Measurements from ENCODE around the gene ARRDC1.

The ARRDC1 gene

GRCh38 chr9:137639303-137640051, 34.0 kb downstream of the ARRDC1 start:
- no peak for DNase-seq (ENCODE audit: low read depth in 2 of 2)

DNA sequence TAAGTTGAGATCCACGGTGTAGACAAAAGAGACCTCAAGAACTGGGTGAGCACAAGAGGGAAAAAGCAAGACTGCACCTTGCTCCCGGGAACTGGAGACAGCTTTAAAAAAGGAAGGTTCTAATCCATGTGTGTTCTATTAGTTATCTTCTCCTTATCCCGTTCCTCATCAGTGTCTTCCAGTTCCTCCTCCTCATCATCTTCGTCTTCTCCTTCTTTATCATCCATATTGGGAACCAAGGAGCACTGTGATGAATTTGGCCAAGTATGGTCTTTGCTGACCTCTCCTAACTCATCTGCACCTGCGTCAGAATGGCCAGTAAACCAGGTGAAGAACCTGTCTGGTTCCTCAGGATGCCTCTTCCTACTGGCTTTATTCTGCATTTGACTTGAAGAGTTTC, 35.4 kb downstream of the ARRDC1 start:
- no peak for DNase-seq (ENCODE audit: low read depth in 2 of 2)

DNA sequence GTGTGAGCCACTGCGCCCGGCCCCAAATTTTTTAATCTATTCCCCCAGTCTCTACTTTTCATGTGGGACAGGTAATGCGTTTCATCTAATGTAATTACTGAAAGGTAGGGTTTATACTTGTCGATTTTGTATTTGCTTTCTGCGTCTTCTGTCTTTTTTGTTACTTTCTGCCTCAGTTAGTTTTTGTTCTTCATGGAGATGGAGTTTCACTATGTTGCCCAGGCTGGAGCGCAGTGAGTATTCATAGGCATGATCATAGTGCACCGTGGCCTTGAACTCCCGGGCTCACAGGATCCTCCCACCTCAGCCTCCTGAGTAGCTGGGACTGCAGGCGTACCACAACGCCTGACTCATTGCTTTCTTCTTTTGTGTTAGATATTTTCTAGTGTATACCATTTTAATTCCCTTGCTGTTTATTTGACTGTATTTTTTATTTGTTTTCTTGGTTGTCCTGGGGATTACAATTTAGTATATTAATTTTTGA, 36.7 kb downstream of the ARRDC1 start:
- no peak for DNase-seq (ENCODE audit: low read depth in 2 of 2)

GRCh38 chr9:137642892-137643291, 37.4 kb downstream of the ARRDC1 start:
- DNase-seq (ENCODE audit: low read depth in 2 of 2), result no peak

- no peak for DNase-seq (ENCODE audit: low read depth in 2 of 2)
Observed at GRCh38 chr9:137643921-137644320, 38.4 kb downstream of the ARRDC1 start.

GRCh38 chr9:137645211-137645610, 39.7 kb downstream of the ARRDC1 start:
- DNase-seq (ENCODE audit: low read depth in 2 of 2), result no peak

DNA sequence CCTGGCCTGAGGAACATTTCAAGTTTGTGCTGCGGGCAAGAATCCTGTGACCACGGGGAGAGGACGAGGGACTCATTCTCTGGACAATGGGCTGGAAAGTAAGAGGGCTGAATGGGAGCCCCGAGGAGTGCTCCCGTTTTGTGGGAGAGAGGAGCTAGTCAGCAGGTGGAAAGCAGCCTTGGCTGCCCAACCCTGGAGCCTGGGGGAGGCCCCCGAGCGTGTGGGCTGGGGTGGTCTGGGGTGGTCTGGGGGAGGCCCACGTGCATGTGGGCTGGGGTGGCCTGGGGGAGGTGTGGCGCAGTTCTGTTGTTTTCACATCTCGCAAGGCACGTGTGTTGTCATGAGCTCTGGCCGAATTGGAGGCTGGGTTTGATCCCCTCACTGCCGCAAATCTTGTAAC, 40.9 kb downstream of the ARRDC1 start:
- no peak for DNase-seq (ENCODE audit: low read depth in 2 of 2)

DNA sequence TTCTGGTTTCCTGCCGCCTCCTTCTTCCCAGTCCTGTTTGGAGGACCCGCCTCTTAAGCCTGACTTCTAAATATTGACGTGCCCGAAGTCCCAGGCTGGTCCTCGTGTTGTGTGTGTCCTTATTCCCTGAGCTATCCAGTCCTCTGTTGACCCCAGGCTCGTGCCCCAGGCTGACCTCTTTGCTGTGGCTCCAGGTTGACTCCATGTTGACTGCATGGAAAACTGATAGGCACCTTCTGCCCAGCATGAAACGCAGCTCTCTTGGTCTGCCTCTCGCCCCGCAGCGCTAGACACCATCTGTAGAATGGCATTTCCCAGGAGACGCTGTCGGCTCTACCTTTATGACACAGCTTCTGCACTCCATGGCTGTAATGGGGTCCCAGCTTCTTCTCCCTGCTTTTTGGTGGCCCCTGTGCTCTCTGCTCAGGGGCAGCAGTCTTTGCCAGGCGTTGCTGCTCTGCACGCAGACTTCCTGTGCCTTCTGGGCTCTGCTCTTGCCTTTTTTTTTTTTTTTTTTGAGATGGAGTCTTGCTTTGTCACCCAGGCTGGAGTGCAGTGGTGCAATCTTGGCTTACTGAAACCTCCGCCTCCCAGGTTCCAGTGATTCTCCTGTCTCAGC, 41.7 kb downstream of the ARRDC1 start:
- DNase-seq (ENCODE audit: low read depth in 2 of 2), result no peak

- DNase-seq (ENCODE audit: low read depth in 2 of 2), result no peak
Observed at GRCh38 chr9:137648396-137648795, 42.9 kb downstream of the ARRDC1 start.

- no peak for DNase-seq (ENCODE audit: low read depth in 2 of 2)
Observed at GRCh38 chr9:137649553-137649952, 44.1 kb downstream of the ARRDC1 start.

- no peak for DNase-seq (ENCODE audit: low read depth in 2 of 2)
Observed at GRCh38 chr9:137650259-137650658, 44.8 kb downstream of the ARRDC1 start.

GRCh38 chr9:137650779-137651178, 45.3 kb downstream of the ARRDC1 start:
- DNase-seq (ENCODE audit: low read depth in 2 of 2), result no peak

DNA sequence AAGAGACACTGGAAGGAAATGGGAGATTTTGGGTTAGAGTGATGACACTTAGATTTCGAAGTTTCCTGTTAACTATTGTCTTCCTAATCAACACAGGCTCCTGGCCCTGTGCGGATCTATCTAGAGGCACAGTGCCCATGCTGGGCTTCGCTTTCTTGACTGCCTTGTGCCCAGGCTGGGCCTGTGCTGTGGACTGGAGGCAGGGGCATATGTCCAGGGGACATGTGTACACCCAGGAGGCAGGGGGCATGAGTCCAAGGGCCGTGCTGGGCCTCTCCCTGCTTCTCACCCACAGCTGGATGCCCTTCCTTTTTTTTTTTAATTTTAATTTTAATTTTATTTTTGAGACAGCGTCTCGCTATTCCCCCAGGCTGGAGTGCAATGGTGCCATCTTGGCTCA, 50.9 kb downstream of the ARRDC1 start:
- DNase-seq (ENCODE audit: low read depth in 2 of 2), result no peak

DNA sequence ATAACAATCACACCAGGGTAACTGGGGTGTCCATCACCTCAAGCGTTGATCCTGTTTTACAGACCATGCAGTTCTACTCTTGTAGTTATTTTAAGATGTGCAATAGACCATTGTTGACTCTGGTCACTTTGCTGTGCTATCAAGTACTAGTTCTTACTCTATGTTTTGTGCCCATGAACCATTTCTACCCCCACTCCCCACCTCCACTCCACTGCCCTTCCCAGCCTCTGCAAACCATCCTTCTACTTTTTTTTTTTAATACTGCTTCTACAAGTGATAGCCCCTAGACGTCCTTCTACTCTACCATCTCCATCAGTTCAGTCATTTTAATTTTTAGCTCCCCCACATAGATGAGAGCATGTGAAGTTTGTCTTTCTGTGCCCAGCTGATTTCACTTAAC, 52.1 kb downstream of the ARRDC1 start:
- DNase-seq (ENCODE audit: low read depth in 2 of 2), result no peak

DNA sequence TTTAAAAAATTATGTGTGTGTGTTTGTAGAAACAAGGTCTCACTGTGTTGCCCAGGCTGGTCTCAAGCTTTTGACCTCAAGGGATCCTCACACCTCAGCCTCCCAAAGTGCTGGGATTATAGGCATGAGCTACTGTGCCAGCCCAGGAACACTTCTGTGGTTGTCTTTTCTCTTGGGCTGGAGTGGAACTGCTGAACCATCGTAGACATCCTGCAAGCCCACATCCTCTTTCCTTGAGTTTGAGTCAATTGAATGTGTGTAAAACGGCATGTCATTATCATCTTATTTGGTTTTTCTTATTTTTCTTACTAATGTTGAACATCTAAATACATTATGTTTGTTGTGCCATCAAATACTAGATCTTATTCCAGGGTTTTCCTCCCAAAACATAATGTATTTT, 53.3 kb downstream of the ARRDC1 start:
- no peak for DNase-seq (ENCODE audit: low read depth in 2 of 2)

GRCh38 chr9:137660144-137660543, 54.7 kb downstream of the ARRDC1 start:
- DNase-seq (ENCODE audit: low read depth in 2 of 2), result no peak

DNA sequence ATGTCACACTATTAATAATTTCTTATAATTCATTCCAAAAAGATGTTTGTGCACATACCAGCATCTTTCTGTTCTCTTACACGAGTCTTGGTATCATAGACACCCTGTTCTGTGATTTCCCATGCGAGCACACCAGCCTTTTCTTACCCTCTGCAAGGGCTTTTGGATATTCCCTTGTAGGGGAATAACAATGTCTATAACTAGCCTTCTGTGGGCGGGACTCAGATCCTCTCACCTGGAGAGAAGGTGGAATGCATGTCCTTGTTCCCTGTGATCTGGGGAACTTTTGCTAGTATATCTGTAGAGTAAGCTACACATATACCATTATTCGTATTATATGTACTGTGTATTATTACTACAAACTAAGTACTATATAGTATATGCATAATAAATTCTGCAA, 58.1 kb downstream of the ARRDC1 start:
- no peak for DNase-seq (ENCODE audit: low read depth in 2 of 2)

GRCh38 chr9:137664676-137665075, 59.2 kb downstream of the ARRDC1 start:
- no peak for DNase-seq (ENCODE audit: low read depth in 2 of 2)
